Fibroblast of peridontal ligament (primary cell): ENCODE measurements around the gene CSTPP1.
"Not testable (repeated sequence)": the region's sequence is repeated elsewhere in the genome, so short reads cannot be mapped to it uniquely, and the experiment has no call there.

ENCODE experiments used
- DNase-seq: peaks from one replicate; pipeline ENCODE4 v3.0.0-alpha.2; 2010; ENCODE audit errors: extremely low read depth

Gene CSTPP1

DNA sequence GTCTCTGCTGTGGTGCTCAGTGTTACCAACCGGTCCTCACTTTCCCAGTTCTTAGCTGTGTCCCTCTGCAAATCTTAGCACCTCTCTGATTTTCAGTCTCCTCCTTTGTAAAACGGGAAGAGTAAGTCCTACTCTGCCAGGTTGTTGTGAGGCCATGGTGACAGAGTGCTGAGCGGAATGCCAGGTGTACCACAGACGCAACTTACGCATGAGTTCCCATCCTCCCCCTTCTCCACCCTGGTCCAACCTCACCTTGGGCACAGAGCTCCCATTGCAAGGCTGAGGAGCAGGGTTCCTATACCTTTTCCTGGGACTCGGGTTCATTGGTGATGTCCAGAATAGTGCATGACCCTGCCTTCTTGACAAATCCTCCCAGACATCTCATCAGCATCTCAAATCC is 270.9 kb downstream of the CSTPP1 start:
- no peak for DNase-seq

GRCh38 chr11:47208008-47208552 is 271.5 kb downstream of the CSTPP1 start:
- DNase-seq: not testable (repeated sequence)

GRCh38 chr11:47208628-47209027 is 272.1 kb downstream of the CSTPP1 start:
- DNase-seq: no peak
